ENCODE measurements around the gene KDR.

Gene KDR

DNA sequence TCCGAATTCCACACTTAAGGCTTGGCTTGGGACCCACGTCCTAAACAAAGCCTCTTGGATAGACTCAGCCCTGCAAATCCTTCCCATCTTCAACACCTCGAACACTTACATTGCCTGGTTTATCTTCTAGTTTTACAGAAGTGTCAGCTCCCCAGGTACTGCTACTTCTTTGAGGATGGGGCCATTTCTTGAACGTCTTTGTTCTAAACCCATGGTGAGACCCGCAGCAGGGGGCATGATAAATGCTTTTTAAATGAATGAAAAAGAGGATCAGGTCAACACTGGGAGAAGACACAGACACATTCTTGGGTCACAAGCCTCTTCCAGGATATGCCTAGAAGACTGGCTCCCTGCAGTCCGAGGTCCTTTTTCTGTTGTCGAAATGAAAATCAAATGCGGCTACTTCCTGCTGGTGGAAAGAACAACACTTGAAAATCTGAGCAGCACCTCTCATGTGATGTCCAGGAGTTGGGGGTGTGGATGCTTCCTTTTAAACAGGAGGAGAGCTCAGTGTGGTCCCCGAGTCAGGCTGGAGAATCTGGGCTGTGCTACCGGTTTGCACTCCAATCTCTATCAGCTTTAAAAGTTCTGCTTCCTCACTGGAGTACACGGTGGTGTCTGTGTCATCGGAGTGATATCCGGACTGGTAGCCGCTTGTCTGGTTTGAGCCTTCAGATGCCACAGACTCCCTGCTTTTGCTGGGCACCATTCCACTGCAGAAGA lies 45.8 kb downstream of the KDR start:
- DNase-seq (ENCODE audit: low read depth in 2 of 2) = no peak

- DNase-seq (ENCODE audit: low read depth in 2 of 2) = no peak
Observed at GRCh38 chr4:55078987-55079386, 46.4 kb downstream of the KDR start.

DNA sequence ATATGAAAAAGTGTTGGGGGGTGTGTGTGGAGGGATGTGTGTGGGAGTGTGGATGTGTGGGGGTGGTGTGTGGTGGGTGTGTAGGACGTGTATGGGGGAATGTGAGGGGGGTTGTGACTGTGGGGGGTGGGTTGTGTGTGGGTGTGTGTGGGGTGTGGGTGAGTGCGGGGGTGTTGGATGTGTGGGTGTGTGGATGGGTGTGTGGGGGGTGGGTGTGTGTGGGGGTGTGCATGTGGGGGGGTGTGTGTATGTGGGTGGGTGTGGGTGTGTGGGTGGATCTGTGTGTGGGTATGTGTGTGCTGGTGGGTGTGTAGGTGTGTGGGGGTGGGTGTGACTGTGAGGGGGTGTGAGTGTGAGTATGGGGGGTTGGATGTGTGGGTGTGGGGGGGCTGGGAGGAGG lies 47.8 kb downstream of the KDR start:
- DNase-seq (ENCODE audit: low read depth in 2 of 2) = no peak

GRCh38 chr4:55075823-55076716 lies 49.3 kb downstream of the KDR start:
- no peak for DNase-seq (ENCODE audit: low read depth in 2 of 2)

- DNase-seq (ENCODE audit: low read depth in 2 of 2) = no peak
Observed at GRCh38 chr4:55075376-55075775, 50.0 kb downstream of the KDR start.

DNA sequence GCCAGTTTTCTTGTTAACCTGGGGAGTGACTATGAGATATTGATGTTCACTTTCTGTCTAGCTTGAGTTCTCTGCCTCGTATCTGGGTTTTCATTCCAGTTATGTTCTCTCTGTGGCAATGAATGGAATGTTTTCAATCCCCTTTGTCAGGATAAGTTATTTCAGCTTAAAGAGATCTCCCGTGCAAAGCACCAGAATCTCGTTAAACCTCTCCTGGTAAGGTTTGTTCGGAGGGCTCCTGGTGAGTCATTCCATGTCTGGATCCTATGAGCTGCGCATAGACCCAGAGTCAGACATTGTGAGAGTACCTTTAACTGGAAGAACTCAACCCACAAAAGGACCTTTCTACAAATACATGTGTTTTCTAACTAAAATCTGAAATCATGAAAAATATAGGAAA lies 51.0 kb downstream of the KDR start:
- no peak for DNase-seq (ENCODE audit: low read depth in 2 of 2)

DNA sequence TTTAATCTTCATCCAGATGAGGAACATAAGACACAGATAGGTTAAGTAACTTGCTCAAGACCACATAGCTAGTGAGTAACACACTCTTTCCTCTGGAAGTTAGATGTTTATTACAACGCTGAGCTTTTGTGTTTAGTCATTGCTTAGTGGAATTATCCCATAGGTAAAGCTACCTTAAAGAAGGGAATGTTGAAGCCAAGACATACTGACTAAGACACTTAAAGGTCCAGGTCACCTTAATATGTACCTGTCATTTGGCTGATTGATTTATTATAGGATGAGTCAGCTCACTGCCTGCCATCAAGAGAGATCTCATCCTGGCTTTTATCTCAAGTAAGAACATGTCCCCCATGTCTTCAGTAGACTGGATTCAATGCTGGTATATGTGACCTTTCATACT lies 53.4 kb downstream of the KDR start:
- no peak for DNase-seq (ENCODE audit: low read depth in 2 of 2)

GRCh38 chr4:55069248-55069647 lies 56.1 kb downstream of the KDR start:
- DNase-seq (ENCODE audit: low read depth in 2 of 2) = no peak

- DNase-seq (ENCODE audit: low read depth in 2 of 2) = no peak
Observed at GRCh38 chr4:55068522-55068921, 56.9 kb downstream of the KDR start.

DNA sequence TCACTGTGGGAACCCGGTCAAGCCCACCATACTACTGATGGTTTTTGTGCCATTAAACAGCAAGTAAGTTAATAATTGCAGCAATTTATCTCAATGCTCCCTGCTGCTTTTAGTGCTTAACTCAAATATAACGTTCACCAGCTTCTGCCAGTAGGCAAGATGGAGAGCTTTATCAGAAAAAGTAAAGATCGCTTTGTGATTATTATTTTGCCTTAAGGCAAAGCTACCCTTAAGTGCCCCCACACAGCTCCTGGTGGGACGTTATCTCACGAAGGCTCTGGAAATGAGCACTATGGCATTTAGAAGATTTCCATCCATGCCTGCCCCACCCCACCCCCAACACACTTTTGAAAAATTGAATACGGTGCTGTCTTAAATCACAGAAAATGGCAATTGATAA lies 59.4 kb downstream of the KDR start:
- DNase-seq (ENCODE audit: low read depth in 2 of 2) = no peak

DNA sequence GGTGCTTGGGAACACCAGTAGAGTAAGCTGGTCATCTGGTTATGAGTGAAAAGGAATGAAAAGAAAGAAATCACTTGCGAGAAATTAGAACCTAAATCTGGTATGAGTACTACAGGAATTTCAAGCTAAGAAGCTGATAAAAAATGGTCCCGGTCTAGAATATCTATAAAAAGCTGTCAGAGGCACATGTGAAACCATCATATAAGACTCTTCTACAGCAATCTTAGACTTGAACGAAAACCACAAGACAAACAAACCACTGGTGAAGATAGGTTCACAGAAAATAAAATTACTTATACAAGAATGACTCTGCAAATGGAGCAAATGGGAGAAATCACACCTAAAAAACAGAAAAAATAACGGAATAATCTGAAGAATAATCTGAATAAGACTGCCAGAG lies 69.9 kb downstream of the KDR start:
- no peak for DNase-seq (ENCODE audit: low read depth in 2 of 2)

- DNase-seq (ENCODE audit: low read depth in 2 of 2) = no peak
Observed at GRCh38 chr4:55051532-55051931, 73.9 kb downstream of the KDR start.

- DNase-seq (ENCODE audit: low read depth in 2 of 2) = no peak
Observed at GRCh38 chr4:55050418-55050950, 74.9 kb downstream of the KDR start.

DNA sequence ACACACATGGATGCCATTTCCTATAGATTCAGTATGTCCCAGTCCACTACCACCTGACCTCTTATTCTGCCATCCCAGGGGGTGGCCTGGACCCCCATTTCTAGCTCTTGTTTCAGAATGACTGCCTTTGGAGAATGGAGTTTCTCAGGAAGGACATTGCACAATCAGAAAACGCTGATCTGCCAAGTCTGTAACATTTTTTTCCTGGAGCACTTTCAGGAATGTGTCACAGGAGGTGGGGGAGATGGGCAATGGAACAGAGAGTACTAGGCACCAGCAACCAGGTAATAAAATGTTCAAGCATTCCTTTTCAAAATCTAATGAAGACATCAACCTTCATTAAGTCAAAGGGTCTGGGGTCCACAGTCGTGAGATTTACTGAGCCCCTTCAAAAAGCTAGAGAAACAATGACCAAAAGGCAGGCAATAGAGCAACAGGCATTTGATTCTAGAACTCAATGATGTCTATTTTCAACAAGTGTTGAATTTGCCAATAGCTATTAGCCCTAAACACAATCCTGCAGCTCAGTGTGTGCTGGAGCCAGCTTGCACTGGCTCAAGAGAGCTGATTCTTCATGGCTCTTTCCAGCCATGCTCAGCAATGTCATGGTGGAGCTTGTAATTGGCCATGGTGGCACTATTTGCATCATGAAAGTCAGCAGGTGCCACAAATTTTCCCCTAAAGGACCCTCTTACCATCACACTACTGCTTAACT lies 87.1 kb downstream of the KDR start:
- no peak for DNase-seq (ENCODE audit: low read depth in 2 of 2)

GRCh38 chr4:55037728-55038127 lies 87.7 kb downstream of the KDR start:
- DNase-seq (ENCODE audit: low read depth in 2 of 2) = no peak

DNA sequence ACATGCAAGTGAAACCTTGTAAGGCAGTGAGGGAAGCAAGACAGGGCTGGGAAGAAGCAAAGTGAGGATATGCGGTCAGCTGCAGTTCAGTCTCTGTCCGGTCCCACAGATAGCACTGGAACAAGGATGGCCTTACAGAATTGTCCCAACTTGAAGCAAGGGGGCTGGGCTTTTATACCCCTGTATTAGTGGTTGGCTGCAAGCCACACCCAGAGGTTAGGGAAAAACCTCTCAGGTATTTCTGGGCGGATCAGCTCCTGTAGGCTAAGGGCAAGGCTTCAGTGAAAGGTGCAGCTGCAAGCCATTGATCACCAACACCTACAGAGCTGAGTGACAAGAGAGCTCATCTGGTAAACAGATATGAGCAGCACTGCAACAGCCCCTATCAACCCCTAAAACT lies 89.0 kb downstream of the KDR start:
- DNase-seq (ENCODE audit: low read depth in 2 of 2) = no peak

- no peak for DNase-seq (ENCODE audit: low read depth in 2 of 2)
Observed at GRCh38 chr4:55035892-55036291, 89.5 kb downstream of the KDR start.

DNA sequence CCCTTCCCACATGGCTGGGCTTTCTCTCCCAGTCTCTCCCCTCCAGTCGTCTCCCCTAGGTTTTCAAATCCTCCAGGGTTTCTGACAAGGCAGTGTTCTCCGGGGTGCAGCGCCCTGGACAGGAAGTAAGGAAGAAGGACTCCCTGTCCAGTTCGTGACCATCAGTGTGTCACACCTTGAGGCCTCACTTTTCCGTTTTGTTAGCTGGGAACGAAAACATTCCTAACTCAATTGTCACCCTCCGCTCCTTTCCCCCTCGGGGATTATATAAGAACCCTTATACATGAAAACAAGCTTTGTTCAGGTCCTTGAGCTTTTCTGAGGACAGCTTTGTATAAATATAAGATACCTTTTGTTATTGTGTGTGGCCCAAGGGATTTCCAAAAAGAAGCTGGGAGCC lies 92.1 kb downstream of the KDR start:
- no peak for DNase-seq (ENCODE audit: low read depth in 2 of 2)

- DNase-seq (ENCODE audit: low read depth in 2 of 2) = no peak
Observed at GRCh38 chr4:55032788-55033187, 92.6 kb downstream of the KDR start.

DNA sequence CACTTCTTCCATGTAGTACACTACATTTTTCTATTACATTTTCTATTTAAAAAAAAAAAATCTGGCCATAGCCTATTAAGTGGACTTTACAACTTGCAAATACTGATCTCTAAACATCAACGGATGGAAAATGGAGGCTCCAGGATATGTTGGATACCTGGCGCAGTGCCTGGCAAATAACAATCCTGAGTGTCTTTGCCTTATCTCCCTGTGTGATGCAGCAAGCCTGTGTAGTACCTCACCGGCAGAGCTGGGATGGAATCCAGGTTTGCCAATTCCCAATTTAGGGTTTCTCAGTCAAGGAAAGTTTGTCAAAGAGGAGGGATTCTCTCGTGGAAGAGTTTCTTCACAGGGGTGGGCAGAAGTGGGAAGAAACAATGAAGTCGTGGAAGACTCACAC lies 93.2 kb downstream of the KDR start:
- DNase-seq (ENCODE audit: low read depth in 2 of 2) = no peak

DNA sequence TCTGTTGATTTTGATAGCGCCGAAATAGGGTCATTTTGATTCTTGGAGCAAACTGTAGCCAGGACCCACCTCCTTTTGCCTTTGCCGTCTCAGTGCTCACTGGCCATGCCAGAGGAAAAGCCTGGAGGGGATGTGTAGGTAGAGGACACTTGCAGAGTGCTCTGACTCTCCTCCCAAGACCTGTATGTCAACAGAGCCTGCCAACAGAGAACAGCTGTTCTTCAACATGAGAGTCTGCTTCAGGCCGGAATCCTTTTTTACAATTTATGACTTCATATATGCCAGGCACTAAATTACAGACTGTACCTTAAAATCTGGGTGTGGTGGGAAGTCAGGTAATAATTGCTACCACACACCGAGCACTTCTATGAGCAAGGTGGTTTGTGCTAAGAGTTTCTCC lies 94.2 kb downstream of the KDR start:
- DNase-seq (ENCODE audit: low read depth in 2 of 2) = no peak

GRCh38 chr4:55030589-55030988 lies 94.8 kb downstream of the KDR start:
- no peak for DNase-seq (ENCODE audit: low read depth in 2 of 2)
